Fibroblast of villous mesenchyme (primary cell): ENCODE results near the gene KLHL7. TPM values are rescaled to one million over a fixed set of nuclear protein-coding genes. Genes with fewer than 3 reads are reported as not detected.
A peak's percentile ranks its signal among the peaks of the same experiment; 100 is the strongest.

ENCODE experiments used
- DNase-seq: peaks from one replicate; pipeline ENCODE4 v3.0.0-alpha.2; 2010; ENCODE audit warnings: low read depth
- H3K4me3 ChIP-seq: 2 replicates; pipeline ENCODE4 v1.5.1; 2011; ENCODE audit warnings: low read depth, mild to moderate bottlenecking, low read length
- CTCF ChIP-seq: IDR thresholded peaks from 2 replicates; pipeline ENCODE4 v1.5.1; 2012; ENCODE audit warnings: low read depth, mild to moderate bottlenecking, low read length; ENCODE audit not compliant: insufficient read depth
- total RNA-seq: library from RNA; depleted of rRNA; stranded (reverse); fragments of >200 nt; gene quantifications from 2 replicates; pipeline ENCODE4 v1.2.3, GENCODE V29; 2012

Gene KLHL7
- total RNA-seq, 1 donor, result 27.6 TPM

- peak; percentile 42 for TF ChIP-seq CTCF
- DNase-seq, result peak; percentile 22
- H3K4me3 ChIP-seq, result no peak overlapping the region
Measured at GRCh38 chr7:23072048-23072447, 33.5 kb upstream of the KLHL7 start.

GRCh38 chr7:23072922-23073321 lies 32.7 kb upstream of the KLHL7 start:
- no peak for TF ChIP-seq CTCF
- H3K4me3 ChIP-seq, result no peak overlapping the region
- DNase-seq, result no peak

GRCh38 chr7:23074443-23075261 lies 30.9 kb upstream of the KLHL7 start:
- no peak for TF ChIP-seq CTCF
- no peak overlapping the region for H3K4me3 ChIP-seq
- DNase-seq, result no peak

GRCh38 chr7:23075571-23075970 lies 30.0 kb upstream of the KLHL7 start:
- TF ChIP-seq CTCF, result no peak
- H3K4me3 ChIP-seq, result no peak overlapping the region
- no peak for DNase-seq

- no peak for DNase-seq
- H3K4me3 ChIP-seq, result no peak overlapping the region
- TF ChIP-seq CTCF, result no peak
Measured at GRCh38 chr7:23076772-23077171, 28.8 kb upstream of the KLHL7 start.

- DNase-seq, result no peak
- TF ChIP-seq CTCF, result no peak
Measured at GRCh38 chr7:23093111-23093510, 12.5 kb upstream of the KLHL7 start.

GRCh38 chr7:23093546-23093945 lies 12.0 kb upstream of the KLHL7 start:
- DNase-seq, result no peak
- H3K4me3 ChIP-seq, result no peak overlapping the region
- TF ChIP-seq CTCF, result no peak

More at GRCh38 chr7:23093111-23093510, 12.5 kb upstream of the KLHL7 start:
- no peak overlapping the region for H3K4me3 ChIP-seq
